Measurements from ENCODE around the gene NUDT3.

The NUDT3 gene

DNA sequence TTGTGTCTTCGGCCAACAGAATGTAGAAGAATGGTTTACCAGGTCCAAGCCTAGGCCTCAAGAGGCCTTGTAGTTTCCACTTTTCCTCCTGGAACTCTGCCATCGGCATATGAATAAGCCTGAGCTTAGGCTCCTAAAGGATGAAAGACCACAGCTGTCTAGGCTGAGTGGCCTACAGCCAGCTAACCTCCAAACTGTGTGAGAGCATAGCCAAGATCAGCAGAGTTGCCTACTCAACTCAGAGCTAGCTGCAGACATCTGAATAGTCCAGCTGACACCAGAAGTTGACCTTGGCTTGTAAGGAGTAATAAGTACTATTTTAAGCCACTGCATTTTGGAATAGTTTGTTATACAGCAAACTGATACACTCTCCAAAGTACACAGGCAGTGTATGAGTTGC lies 91.1 kb downstream of the NUDT3 start:
- no peak for DNase-seq
- no peaks in the 10 kb centered on the region for H3K27me3 ChIP-seq (replicated peaks; ENCODE audit: control insufficient read depth, insufficient read depth, low read length, poor library complexity, severe bottlenecking)
- H3K36me3 ChIP-seq (ENCODE audit: control insufficient read depth, insufficient read depth, low read length) = no peaks in the 10 kb centered on the region
- no peak overlapping the region for H3K27ac ChIP-seq (ENCODE audit: insufficient read depth, low read length, poor library complexity, severe bottlenecking)
- H3K4me1 ChIP-seq (ENCODE audit: control insufficient read depth, insufficient read depth, low read length, poor library complexity, severe bottlenecking) = no peaks in the 10 kb centered on the region
- H3K9me3 ChIP-seq (ENCODE audit: control insufficient read depth, low read length) = no peaks in the 10 kb centered on the region
- H3K4me3 ChIP-seq (ENCODE audit: insufficient read depth, low read depth, low read length, poor library complexity, severe bottlenecking) = no peak overlapping the region

DNA sequence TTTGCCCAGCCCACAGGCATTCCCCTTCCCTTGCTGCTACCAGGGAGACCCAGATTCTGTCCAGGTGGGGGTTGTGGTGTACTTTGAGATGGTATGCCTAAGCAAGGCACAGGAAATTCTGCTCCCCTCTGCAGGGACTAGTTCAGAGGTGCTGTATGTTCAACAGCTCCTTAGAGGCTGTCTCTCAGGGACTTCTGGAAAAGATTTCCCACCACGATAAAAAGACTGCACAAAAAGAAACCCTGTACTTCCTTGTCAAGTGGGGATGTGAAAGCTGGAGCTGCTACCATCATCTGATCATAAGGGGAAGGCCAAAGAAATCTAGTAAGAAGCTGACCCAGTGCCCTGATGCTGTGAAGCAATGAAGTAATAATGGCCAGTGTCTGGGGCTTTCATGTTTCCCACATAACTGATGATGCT lies 92.1 kb downstream of the NUDT3 start:
- no peaks in the 10 kb centered on the region for H3K36me3 ChIP-seq (ENCODE audit: control insufficient read depth, insufficient read depth, low read length)
- H3K4me1 ChIP-seq (ENCODE audit: control insufficient read depth, insufficient read depth, low read length, poor library complexity, severe bottlenecking) = no peaks in the 10 kb centered on the region
- no peaks in the 10 kb centered on the region for H3K9me3 ChIP-seq (ENCODE audit: control insufficient read depth, low read length)
- H3K27me3 ChIP-seq (replicated peaks; ENCODE audit: control insufficient read depth, insufficient read depth, low read length, poor library complexity, severe bottlenecking) = no peaks in the 10 kb centered on the region
- H3K27ac ChIP-seq (ENCODE audit: insufficient read depth, low read length, poor library complexity, severe bottlenecking) = no peak overlapping the region
- DNase-seq = no peak
- no peak overlapping the region for H3K4me3 ChIP-seq (ENCODE audit: insufficient read depth, low read depth, low read length, poor library complexity, severe bottlenecking)

DNA sequence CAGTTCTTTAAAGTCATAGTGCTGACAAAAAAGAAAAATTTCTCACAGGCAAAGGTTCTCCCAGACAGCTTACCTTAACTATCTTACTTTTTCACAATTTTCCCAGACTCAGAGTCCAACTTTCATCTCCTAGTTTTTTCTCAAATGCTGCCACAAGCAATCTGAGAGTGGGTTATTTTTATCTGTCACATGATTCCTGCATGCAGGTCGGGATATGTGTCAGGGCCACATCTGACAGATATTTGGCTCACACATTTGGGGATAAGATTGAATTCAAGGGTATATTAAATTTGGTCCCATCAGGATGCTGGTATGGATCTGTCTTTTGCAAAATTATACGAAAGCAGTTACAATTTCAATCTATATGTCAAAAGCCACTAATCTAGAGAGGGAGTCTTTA lies 93.5 kb downstream of the NUDT3 start:
- Histone ChIP-seq H3K4me3 (ENCODE audit: insufficient read depth, low read depth, low read length, poor library complexity, severe bottlenecking) (no peak overlapping the region), H3K4me1 (ENCODE audit: control insufficient read depth, insufficient read depth, low read length, poor library complexity, severe bottlenecking) (no peaks in the 10 kb centered on the region), H3K9me3 (ENCODE audit: control insufficient read depth, low read length) (no peaks in the 10 kb centered on the region), H3K27ac (ENCODE audit: insufficient read depth, low read length, poor library complexity, severe bottlenecking) (no peak overlapping the region), H3K36me3 (ENCODE audit: control insufficient read depth, insufficient read depth, low read length) (peaks cover under 1% of the 10 kb centered on the region), H3K27me3 (replicated peaks; ENCODE audit: control insufficient read depth, insufficient read depth, low read length, poor library complexity, severe bottlenecking) (no peaks in the 10 kb centered on the region)
- no peak for DNase-seq

GRCh38 chr6:34295721-34296120 lies 96.7 kb downstream of the NUDT3 start:
- no peak overlapping the region for H3K27ac ChIP-seq (ENCODE audit: insufficient read depth, low read length, poor library complexity, severe bottlenecking)
- H3K4me1 ChIP-seq (ENCODE audit: control insufficient read depth, insufficient read depth, low read length, poor library complexity, severe bottlenecking) = no peaks in the 10 kb centered on the region
- H3K36me3 ChIP-seq (ENCODE audit: control insufficient read depth, insufficient read depth, low read length) = peaks cover 20% of the 10 kb centered on the region
- H3K4me3 ChIP-seq (ENCODE audit: insufficient read depth, low read depth, low read length, poor library complexity, severe bottlenecking) = no peak overlapping the region
- no peaks in the 10 kb centered on the region for H3K27me3 ChIP-seq (replicated peaks; ENCODE audit: control insufficient read depth, insufficient read depth, low read length, poor library complexity, severe bottlenecking)
- no peaks in the 10 kb centered on the region for H3K9me3 ChIP-seq (ENCODE audit: control insufficient read depth, low read length)
- DNase-seq = no peak

GRCh38 chr6:34292954-34293353 lies 99.5 kb downstream of the NUDT3 start:
- Histone ChIP-seq H3K27me3 (replicated peaks; ENCODE audit: control insufficient read depth, insufficient read depth, low read length, poor library complexity, severe bottlenecking) (no peaks in the 10 kb centered on the region), H3K9me3 (ENCODE audit: control insufficient read depth, low read length) (no peaks in the 10 kb centered on the region), H3K4me3 (ENCODE audit: insufficient read depth, low read depth, low read length, poor library complexity, severe bottlenecking) (no peak overlapping the region), H3K36me3 (ENCODE audit: control insufficient read depth, insufficient read depth, low read length) (peaks cover 20% of the 10 kb centered on the region), H3K4me1 (ENCODE audit: control insufficient read depth, insufficient read depth, low read length, poor library complexity, severe bottlenecking) (no peaks in the 10 kb centered on the region), H3K27ac (ENCODE audit: insufficient read depth, low read length, poor library complexity, severe bottlenecking) (no peak overlapping the region)
- DNase-seq = no peak

DNA sequence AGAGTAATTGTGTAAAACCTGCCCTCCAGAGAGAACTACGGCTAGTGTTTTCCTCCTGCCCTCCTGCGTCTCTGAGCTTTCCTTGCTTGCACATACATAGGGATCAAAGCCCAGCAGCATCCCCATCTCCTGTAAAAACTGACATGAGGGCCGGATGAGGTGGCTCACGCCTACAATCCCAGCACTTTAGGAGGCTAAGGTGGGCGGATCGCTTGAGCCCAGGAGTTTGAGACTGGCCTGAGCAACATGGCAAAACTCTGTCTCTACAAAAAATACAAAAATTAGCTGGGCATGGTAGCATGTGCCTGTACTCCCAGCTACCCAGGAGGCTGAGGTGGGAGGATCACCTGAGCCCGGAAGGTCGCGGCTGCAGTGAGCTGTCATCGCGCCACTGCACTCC lies 103.3 kb downstream of the NUDT3 start:
- peaks cover 24% of the 10 kb centered on the region for H3K36me3 ChIP-seq (ENCODE audit: control insufficient read depth, insufficient read depth, low read length)
- no peak overlapping the region for H3K4me3 ChIP-seq (ENCODE audit: insufficient read depth, low read depth, low read length, poor library complexity, severe bottlenecking)
- H3K27me3 ChIP-seq (replicated peaks; ENCODE audit: control insufficient read depth, insufficient read depth, low read length, poor library complexity, severe bottlenecking) = no peaks in the 10 kb centered on the region
- H3K4me1 ChIP-seq (ENCODE audit: control insufficient read depth, insufficient read depth, low read length, poor library complexity, severe bottlenecking) = no peaks in the 10 kb centered on the region
- no peak for DNase-seq
- no peaks in the 10 kb centered on the region for H3K9me3 ChIP-seq (ENCODE audit: control insufficient read depth, low read length)
- no peak overlapping the region for H3K27ac ChIP-seq (ENCODE audit: insufficient read depth, low read length, poor library complexity, severe bottlenecking)

GRCh38 chr6:34288581-34288980 lies 103.9 kb downstream of the NUDT3 start:
- no peak for DNase-seq
- Histone ChIP-seq H3K27ac (ENCODE audit: insufficient read depth, low read length, poor library complexity, severe bottlenecking) (no peak overlapping the region), H3K27me3 (replicated peaks; ENCODE audit: control insufficient read depth, insufficient read depth, low read length, poor library complexity, severe bottlenecking) (no peaks in the 10 kb centered on the region)

GRCh38 chr6:34285448-34286164 lies 106.9 kb downstream of the NUDT3 start:
- H3K9me3 ChIP-seq (ENCODE audit: control insufficient read depth, low read length) = no peaks in the 10 kb centered on the region
- no peak overlapping the region for H3K27ac ChIP-seq (ENCODE audit: insufficient read depth, low read length, poor library complexity, severe bottlenecking)
- no peak for DNase-seq
- peaks cover 4% of the 10 kb centered on the region for H3K36me3 ChIP-seq (ENCODE audit: control insufficient read depth, insufficient read depth, low read length)
- no peaks in the 10 kb centered on the region for H3K4me1 ChIP-seq (ENCODE audit: control insufficient read depth, insufficient read depth, low read length, poor library complexity, severe bottlenecking)
- no peaks in the 10 kb centered on the region for H3K27me3 ChIP-seq (replicated peaks; ENCODE audit: control insufficient read depth, insufficient read depth, low read length, poor library complexity, severe bottlenecking)
- no peak overlapping the region for H3K4me3 ChIP-seq (ENCODE audit: insufficient read depth, low read depth, low read length, poor library complexity, severe bottlenecking)

More at GRCh38 chr6:34288581-34288980, 103.9 kb downstream of the NUDT3 start:
- no peaks in the 10 kb centered on the region for H3K4me1 ChIP-seq (ENCODE audit: control insufficient read depth, insufficient read depth, low read length, poor library complexity, severe bottlenecking)
- no peak overlapping the region for H3K4me3 ChIP-seq (ENCODE audit: insufficient read depth, low read depth, low read length, poor library complexity, severe bottlenecking)
- peaks cover 20% of the 10 kb centered on the region for H3K36me3 ChIP-seq (ENCODE audit: control insufficient read depth, insufficient read depth, low read length)
- no peaks in the 10 kb centered on the region for H3K9me3 ChIP-seq (ENCODE audit: control insufficient read depth, low read length)

DNA sequence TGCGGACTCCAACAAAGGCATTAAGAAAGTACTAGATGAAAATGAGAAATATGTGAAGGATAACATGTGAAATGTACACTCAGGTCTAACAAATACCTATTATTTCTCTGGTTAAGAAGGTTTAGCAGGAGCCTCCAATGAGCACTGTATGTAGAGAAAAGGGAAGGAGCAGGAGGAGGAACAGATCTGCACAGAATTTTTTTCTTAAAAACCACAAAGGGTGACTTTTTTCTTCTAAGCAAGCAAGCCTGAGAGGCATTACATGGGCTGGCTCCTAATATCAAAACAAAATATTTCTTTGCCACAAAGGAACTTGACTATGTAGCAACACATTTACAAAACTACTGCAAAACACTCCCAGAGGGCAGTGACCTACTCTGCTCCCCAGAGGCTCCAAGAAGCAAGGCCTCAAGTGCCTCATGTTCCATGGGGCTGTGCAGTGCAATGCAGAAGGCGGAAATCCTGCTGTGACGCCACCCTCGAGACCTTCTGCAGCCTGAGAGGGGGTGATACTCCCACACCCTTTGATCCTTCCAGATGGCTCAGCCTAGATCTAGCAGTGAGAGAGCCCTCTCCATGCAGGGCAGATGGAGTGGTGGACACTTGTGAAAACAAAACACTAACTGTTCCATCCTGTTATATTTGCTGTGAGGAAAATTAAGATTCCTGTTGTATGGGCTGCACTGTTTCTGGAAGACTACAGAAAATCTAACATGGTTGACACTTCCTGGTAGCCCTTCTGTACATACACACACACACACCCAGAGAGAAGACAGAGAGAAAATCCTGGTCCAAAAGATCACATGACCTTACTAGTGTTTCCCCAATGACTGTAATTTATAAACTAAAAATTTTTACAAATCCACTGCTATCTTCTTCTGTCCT lies 107.7 kb downstream of the NUDT3 start:
- H3K36me3 ChIP-seq (ENCODE audit: control insufficient read depth, insufficient read depth, low read length) = peaks cover 4% of the 10 kb centered on the region
- H3K27me3 ChIP-seq (replicated peaks; ENCODE audit: control insufficient read depth, insufficient read depth, low read length, poor library complexity, severe bottlenecking) = no peaks in the 10 kb centered on the region
- H3K4me3 ChIP-seq (ENCODE audit: insufficient read depth, low read depth, low read length, poor library complexity, severe bottlenecking) = no peak overlapping the region
- no peaks in the 10 kb centered on the region for H3K9me3 ChIP-seq (ENCODE audit: control insufficient read depth, low read length)
- H3K4me1 ChIP-seq (ENCODE audit: control insufficient read depth, insufficient read depth, low read length, poor library complexity, severe bottlenecking) = no peaks in the 10 kb centered on the region
- H3K27ac ChIP-seq (ENCODE audit: insufficient read depth, low read length, poor library complexity, severe bottlenecking) = no peak overlapping the region
- no peak for DNase-seq

DNA sequence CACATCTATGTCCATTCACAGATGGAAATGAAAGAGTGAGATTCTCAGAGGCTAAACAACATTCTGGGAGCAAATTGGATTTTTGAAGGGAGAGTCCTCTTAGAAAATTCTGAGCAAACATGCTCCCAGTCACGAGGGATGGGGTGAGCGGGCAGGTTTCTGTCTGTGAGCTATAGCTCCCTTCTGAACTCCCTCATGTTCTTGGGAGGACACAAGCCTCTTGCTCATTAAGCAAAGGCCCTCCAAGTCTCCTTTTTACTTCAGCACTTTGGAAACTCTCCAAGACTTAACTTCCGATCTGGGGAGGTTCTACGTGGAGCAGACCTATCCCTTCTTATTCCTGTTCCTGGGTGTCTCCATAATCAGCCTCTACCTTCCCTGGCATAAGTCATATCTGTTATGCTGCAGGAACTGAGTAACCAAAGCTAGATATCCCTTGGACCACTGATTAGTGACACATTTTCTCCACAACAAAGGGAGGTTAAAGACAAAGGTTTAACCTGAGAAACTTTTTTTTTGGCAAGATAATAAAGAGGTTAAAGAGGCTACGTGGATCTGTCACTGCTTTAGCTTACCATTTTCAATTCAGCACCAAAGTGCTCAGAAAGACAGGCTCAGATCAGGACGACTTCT lies 110.7 kb downstream of the NUDT3 start:
- Histone ChIP-seq H3K27me3 (replicated peaks; ENCODE audit: control insufficient read depth, insufficient read depth, low read length, poor library complexity, severe bottlenecking) (no peaks in the 10 kb centered on the region), H3K4me1 (ENCODE audit: control insufficient read depth, insufficient read depth, low read length, poor library complexity, severe bottlenecking) (no peaks in the 10 kb centered on the region), H3K27ac (ENCODE audit: insufficient read depth, low read length, poor library complexity, severe bottlenecking) (no peak overlapping the region), H3K9me3 (ENCODE audit: control insufficient read depth, low read length) (no peaks in the 10 kb centered on the region), H3K4me3 (ENCODE audit: insufficient read depth, low read depth, low read length, poor library complexity, severe bottlenecking) (no peak overlapping the region), H3K36me3 (ENCODE audit: control insufficient read depth, insufficient read depth, low read length) (no peaks in the 10 kb centered on the region)
- DNase-seq = no peak

All from effector memory CD4-positive, alpha-beta T cell (primary cell).